ENCODE data around the gene GABBR1.
A peak's percentile ranks its signal among the peaks of the same experiment; 100 is the strongest.

The GABBR1 gene

DNA sequence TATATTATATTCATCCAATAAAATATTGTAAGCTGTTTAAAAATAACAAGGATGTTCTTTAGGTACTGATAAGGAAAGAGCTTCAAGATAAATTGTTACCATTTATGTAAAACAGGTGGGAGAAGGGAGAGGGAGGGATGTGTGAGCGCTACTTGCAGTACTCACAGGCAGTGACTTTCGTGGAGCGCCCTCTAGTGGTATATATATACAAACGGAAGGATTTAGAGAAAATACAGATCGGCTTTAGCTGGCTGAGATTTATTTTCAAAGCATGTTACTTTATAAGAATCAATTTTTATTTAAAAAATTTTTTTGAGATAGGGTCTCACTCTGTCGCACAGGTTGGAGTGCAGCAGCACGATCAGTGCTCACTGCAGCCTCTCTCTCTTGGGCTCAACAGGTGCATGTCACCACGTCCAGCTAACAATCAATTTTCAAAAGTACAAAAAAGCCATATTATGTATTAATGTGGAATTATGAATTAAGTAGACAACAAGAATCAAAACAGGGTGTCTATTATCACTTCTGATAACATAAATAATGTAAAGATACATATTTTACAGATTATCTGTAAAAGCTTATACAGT lies 20.6 kb upstream of the GABBR1 start:
- peak; percentile 81 for DNase-seq (ENCODE audit: low spot score)

DNA sequence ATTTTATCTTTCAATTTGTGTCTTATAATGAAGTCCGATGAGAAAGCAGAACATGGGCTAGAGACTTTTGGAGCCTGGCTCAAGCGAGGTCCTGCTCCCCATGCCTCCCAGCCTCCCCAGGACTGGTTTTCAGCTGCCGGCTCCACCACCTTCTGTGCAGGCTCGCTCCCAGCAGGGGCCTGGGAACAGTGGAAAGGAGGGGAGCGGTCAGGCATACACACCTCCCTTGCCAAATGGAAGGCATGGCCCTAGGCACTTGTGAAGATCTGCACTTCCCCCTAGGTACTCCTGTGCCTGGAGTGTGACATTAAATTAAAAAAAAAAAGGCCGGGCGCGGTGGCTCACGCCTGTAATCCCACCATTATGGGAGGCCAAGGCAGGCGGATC lies 19.2 kb upstream of the GABBR1 start:
- DNase-seq (ENCODE audit: low spot score): no peak

DNA sequence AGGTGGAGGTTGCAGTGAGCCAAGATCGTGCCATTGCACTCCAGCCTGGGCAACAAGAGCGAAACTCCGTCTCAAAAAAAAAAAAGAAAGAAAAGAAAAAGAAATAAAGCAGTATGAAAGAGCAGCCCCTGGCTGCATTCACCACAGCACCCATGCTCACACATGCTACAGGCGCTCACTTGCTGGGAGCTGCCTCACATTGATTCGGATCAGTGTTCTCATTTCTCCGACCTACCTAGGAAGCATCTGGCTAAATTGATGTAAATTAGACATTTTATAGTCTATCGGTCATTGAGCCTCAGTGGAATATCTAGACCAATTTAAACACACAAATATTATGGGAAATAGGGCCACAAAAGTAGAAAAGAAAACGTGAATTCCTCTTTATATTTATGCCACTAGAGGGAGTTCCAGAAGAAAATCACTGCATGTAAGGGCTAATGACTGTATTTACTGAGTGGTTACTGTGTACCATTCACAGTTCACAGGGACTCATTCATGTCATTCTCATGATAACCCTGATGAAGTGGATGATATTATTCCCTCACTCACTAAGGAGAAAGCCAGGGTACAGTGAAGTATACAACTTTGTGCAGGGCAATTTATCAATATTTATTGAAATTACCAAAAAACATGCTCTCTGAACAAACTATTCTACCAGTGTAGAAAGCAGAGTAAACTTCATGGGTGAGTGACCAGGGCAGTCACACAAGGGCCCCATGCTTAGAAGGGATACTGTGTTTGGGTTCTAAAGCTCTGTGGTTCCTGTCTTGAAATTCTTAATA lies 18.6 kb upstream of the GABBR1 start:
- DNase-seq (ENCODE audit: low spot score): peak; percentile 45

DNA sequence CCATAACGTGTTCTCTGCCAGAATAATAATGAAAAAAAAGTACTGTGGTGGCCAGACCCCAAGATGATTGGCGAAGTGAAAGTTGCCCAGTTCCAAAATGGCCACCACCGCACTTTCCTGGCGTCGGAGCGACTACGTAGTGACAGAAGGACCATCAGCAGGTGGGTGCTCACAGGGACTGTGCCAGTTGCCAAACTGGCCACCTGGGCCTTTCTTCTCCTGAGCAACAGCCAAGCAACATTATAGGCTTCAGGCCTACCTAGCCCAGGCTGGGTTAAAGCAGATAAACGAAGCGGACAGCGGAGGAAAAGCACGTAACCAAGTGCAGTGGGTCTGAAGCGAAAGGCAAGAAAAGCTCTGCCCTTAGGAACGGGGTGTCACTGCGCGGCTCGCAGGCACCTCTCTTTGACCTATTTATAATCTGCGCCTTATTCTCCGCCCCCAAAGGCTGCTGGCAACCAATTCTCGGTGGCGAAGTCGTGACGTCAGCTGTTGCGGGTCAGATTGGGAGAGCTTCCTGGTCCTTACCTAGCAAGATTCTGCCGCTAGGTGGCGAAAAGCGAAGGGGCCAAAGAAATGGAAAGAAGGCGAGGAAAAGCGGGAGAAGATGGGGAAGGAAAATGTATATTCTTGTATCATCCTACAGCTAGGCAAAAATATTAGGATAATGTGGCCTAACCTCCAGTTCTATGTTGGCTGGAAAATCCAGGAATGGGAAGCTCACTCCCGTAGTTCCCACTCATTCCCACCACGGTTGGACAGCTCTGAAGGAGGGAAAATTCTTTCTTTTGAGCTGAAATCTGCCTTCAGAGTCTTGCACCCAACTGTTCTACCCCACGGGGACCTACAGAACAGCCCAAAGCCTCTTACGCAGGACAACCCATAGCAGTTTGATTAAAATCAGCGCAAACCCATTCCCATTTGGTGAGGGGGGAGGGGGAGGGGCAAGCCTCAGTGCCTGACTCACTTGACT lies 17.0 kb upstream of the GABBR1 start:
- DNase-seq (ENCODE audit: low spot score): peak; percentile 96

DNA sequence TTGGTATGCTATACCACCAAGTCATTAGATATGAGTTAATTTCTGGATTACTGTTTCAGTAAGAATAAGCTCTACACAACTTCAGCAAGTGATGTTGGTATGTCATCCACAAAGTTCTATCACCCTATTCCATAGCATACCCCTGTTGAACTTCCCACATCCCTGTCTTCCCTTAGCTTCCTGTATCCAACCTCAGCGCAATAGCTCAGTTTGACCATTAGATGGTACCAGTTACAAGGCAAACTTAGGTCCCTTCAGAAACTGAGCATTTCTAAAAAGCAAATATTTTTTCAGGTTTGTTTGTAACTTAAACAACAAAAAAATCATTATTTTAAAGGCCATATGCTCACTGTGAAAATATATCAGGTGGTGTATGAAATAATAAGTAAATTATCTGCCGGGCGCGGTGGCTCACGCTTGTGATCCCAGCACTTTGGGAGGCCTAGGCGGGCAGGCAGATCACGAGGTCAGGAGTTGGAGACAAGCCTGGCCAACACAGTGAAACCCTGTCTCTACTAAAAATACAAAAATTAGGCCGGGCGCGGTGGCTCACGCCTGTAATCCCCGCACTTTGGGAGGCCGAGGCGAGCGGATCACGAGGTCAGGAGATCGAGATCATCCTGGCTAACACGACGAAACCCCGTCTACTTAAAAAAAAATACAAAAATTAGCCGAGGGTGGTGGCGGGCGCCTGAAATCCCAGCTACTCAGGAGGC lies 15.1 kb upstream of the GABBR1 start:
- DNase-seq (ENCODE audit: low spot score): peak; percentile 60

DNA sequence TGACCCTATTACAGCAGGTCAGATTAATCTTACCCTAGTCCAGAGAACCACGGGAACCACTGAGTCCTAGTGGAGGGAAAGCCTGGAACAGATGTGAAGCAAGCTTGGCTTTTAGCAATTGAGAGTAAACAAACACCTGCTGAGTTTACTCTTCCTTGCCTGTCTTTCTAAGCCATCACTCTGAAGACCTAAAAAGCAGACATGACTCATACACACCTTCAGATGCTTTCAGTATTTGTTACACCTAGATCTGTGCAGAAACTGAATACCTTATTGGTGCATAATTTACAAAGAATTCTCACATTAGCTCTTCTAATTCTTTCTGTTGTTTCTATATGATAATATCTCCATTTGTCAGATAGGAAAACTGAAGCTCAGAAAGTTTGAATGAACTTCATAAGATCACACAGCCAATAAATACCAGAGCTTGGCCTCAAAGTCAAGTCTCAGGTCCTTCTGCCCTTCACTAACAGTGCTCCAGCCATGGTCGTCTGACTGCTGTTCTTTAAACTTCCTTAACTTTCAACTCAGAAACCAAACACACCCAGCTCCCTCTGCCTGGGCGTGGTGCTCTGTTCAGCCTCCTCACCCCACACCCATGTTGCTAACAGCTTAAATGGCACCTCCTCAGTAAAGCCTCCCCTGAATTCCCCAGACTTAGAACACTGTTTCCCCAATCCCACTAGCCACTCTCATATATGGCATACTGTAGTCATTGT lies 8.6 kb upstream of the GABBR1 start:
- DNase-seq (ENCODE audit: low spot score): no peak

DNA sequence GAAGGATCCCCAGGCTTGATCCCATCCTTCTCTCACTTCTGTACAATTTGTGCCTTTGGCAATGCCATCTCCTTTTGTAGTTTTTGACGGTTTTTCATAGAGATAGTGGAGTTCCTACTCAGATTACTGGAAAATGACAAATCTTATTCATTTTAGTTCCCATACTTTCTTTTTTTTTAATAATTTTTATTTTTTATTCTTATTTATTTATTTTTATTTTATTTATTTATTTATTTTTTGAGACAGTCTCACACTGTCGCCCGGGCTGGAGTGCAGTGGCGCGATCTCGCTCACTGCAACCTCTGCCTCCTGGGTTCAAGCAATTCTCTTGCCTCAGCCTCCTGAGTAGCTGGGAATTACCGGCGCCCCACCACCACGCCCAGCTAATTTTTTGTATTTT lies 4.3 kb upstream of the GABBR1 start:
- no peak for DNase-seq (ENCODE audit: low spot score)

DNA sequence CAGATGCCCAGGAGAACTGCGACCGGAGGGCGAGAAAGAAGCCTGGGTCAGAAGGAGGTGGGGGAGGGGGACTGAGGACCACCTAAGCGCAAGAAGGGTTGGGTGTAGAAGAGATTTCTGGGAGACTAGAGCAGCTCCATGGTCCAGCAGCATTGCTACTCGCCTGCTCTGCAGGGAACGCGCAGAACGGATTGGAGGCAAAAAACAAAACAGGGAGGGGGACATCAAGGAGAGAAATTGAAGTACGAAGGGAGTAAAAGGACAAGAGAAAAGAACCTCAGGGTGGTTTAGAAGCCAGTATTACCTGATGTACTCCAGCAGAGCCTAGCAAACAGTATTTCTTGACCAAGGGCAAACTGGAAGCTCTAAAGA lies 537 bp upstream of the GABBR1 start:
- DNase-seq (ENCODE audit: low spot score): no peak

DNA sequence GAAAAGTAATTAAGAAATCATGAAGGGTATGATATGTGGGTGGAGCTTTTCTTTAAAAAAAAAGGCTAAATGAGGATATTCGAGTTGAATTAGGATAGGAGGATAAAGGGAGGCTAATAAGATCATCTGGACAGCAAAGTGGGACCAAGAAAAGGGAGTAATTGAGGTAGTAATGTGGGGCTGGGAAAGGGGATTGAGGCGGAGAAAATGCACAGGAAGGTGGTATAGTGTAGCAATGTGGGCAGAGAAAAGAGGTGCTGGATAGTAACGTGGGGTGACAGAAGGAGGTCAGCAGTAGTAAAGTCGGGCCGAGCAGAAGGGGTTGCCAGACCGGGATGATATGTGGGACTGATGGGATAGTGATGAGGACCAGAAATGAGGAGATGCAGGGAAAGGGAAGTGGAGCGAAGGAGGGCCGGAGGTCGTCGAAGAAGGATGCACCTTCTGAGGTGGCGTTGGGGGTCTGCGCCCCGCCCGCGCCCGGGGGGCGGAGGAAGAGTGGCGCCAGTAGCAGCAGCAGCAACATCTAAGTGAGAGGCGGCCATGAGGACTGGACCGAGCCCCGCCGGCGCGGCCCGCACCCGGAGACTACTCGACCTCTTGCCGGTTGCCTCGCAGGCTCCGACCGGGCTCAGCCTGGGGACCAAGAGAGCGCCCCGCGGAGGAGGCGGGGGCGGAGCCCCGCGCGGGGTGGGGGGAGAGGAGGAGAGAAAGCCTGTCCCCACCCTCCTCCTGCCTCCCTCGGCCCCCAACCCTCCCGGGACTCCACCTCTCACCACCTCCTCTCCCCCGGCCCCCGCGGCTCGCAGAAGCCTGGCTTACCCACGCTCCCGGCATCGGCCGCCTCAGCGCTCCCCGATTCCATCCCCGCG lies 887 bp downstream of the GABBR1 start:
- DNase-seq (ENCODE audit: low spot score): peak; percentile 39

DNA sequence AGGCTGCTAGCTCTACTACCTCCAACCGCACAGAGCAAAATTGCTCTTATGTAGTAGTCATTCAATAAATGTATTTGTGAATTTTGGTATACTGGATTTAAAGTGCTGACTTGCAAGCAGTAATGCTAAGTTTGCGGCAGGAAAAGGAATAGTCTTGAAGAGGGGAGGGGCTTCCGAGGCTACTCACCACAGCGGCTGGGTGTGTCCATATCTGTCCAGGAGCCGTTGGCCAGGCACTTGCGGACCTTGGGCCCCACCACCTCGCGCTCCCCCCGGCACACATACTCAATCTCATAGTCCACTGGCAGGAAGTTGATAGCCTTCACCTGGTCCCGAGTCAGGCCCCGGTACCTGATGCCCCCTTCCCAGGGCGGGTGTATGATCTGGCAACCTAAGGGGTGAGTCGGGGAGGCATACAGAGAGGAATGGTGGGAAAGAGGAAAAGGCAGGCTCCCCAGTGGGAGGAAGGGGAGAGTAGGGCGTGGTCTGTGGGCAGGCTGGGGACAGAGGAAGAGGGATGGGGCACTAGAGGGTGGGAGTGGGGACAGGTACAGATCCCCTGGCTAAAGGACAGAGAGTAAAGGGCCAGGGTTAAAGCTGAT lies 1.7 kb downstream of the GABBR1 start:
- no peak for DNase-seq (ENCODE audit: low spot score)

DNA sequence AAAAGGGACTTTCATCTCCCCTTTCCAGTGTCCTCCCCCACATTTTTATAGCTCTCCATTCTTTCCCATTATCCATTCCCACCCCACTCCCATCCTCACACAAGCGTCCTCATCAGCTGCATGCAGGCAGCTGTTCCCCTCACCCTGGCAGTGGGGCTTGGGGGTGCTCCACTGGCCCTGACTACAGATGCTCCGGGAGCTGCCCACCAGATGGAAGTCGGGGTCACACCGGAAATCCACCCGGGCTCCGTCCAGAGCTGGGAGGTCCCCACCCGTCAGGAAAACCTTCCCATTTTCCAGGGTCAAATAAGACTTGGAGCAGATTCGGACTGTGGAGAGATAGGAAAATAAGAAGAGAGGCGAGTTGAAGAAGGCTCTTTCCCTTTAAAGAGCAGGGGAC lies 2.7 kb downstream of the GABBR1 start:
- DNase-seq (ENCODE audit: low spot score): no peak

DNA sequence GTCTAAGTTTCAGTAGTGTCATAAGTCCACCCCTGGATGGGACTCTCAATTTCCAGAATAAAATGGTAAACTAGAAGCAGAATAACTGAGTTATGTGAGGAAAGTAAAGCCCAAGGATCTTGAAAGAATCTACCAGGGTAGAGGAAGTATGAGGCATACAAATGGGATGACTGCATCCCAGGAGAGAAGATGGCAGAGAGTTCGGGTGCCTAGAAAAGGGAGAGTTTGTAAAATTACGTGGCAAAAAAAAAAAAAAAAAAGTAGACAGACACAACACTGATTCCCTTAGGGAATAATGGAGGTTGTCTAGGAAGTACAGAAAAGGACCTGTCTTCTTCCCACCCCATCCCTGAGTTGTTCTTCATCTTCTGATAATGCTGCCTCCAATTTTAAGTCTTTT lies 3.4 kb downstream of the GABBR1 start:
- DNase-seq (ENCODE audit: low spot score): no peak

DNA sequence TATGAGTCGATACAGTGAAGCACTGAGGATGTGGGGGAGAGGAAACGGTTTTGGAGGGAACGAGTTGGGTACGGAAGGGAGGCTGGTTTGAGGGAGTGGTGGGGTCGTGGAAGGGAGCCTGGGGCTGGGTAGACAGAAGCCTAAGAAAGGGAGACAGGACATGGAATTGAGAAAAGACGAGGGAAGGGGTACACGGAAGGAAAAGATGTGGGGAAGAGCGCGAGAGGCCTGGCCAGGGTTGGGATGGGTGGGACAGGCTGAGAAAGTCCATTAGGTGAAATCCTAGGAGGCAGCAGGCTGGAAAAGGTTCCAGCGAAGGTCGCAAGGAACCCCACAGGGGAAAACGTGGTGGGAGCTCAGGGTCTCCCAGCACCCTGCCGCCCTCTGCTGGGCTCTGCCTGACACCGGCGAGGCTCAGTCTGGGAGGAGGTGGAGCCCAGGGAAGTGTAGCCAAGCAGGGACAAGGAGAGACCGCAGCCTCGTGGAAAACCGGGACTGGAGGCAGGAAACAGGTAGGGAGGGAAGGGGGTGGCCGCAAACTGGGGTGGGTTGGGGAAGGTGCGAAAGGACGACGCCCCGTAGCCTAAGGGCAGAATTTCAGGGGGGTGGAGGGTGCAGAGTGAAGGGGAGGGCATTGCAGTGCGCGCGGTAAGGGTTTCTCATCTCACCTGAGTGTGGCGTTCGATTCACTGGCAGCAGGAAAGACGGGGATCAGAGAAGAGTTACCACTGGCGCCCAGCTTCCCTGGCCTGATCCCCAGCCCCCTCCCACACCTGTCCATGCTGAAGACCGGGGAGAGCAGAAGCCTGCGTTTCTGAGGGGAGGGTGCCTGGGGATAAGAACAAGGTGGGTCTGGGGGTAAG lies 4.3 kb downstream of the GABBR1 start:
- DNase-seq (ENCODE audit: low spot score): peak; percentile 86

DNA sequence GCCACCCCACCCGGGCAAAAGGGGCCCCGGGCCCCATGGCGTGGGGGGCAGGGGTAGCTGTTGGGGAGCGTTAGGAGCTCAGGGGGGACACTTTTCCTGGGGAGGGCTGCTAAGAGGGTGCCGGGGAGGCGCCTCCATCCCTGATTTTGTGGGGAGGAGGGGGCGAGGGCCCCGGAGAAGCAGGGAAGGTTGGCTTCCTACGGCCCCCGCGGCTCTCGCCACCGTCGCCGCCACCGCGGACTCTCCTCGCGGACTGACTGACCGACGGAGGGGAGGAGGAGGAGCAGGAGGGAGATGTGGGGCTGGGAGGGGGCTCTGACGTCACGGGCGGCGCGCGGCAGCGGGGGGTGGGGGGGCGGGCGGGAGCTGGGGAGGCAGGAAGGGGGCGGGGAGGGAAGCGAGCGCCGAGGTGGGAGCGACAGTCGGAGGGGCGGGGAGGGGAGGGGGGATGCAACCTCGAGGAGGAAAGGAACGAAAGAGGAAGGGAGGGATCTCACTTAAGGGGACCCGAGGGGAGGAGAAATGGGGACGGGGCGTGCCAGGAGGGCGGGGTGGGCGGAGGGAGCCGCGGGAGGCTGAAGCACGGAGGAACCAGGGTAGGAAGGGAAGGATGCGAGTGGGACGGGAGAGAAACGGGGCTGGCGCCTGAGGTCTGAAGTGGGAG lies 5.1 kb downstream of the GABBR1 start:
- peak; percentile 66 for DNase-seq (ENCODE audit: low spot score)

DNA sequence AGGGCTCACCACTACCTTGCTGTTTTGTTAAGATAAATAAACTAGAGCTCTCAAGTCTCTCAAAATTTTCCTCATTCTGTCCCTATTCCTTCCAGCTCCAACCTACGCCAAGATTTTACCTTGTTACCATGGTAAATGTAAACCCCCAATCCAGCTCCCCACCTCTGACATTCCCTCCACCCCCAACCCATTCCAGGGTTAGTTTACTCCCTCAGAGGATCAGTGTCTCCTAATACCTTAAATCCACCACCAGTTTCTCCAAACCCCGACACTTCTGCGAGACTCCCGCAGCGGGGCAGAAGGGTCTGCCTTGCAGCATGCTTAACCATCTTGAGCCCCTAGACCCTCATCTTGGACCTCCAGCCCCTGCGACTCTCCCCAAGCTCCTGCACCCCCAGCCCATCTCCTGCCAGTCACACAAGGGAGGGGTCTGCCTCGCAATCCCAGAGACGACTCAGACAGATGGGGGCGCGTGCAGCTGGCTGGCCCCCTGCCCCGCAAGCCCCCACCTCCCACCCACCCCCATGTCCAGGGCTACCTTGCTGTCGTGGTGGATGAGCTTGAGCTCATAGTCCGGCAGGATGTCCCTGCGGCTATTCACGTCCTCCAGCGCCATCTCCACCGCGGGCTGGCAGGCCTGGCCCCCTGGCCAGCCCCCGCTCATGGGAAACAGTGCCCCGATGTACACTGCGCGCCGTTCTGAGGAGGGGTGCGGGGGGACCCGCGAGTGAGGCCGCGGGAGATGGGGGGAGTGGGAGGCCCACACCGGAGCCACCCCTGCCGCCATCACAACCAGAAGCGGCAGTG lies 5.8 kb downstream of the GABBR1 start:
- DNase-seq (ENCODE audit: low spot score): no peak

DNA sequence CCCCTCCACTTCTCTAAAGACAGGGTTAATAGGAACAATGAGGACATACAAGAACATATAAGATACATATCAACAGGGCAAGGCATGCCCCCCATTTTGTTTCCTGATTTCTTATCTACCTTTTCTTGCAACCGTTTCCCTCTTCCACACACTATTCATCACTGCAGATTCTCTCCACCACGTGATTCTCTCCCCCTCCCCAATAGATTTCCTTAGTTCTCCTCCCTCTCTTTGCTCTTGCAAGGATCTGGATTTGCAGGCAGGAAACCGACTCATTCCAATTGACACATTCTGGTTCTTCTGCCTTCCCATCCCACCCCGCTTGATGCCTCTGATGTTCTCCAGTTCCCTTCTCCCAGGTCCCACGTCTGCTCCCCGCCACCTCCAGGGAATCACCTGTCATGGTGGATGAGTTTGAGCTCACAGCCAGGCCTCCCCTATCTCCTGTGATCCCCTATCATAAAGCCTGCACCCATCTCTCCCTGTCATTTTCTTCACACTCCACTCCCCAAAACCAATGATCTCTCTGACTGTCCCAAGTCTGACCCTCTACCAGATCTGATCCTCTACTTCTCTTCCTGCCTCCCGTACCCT lies 7.5 kb downstream of the GABBR1 start:
- no peak for DNase-seq (ENCODE audit: low spot score)

DNA sequence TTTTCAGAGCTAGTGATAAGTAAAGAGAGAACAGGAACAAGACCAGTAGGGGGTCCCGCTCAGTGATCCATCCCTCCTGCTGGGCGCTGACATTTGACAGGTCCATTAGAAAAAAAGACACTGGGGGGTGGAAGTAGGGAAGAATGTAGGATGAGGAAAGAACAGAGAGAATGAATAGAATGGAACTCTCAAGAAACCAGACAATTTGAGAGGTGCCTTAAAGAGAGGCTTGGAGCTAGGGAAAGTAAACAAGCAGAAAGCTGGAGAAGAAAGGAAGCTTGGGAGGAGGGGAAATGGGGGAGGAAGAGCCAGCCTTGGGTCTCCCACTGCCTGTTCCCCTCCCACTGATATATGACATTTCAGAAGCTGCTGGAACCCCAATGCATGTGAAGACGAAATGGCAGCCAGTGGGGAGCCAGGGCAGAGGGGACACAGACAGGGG lies 8.4 kb downstream of the GABBR1 start:
- DNase-seq (ENCODE audit: low spot score): no peak
